ENCODE data around the gene PDE4D.

- TF ChIP-seq POLR2A (IDR thresholded peaks at IDR 0.05), result no peak
- no peak for TF ChIP-seq CTCF (IDR thresholded peaks at IDR 0.05)
Observed at GRCh38 chr5:59831326-59832010, 62.1 kb downstream of the PDE4D start.

All from right lobe of liver (tissue), 4 donors.